ENCODE results near the gene HDAC9.

The HDAC9 gene

DNA sequence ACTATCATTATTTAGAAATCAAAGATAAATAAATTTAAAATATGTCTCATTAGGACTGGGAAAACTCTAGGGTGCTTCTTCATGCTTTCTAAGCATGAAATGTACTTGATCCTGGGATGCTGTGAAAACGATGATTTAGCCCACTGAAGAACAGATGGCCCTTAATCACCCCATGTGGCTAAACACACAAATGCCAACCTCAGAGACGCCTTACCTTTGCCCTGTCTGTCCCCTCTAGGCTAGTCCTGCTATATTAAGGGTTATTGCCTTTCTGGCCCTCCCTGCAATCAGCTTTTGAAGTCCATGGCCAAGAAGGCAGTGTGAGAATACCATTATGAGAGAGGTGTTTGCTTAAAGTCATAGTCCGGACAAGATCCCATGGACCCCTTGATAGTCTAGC, 404.7 kb downstream of the HDAC9 start:
- TF ChIP-seq FOXP2 (optimal IDR thresholded peaks at IDR 0.05; ENCODE audit: borderline replicate concordance, extremely low read depth, extremely low read length, insufficient read depth) (no peak), SIN3A (IDR thresholded peaks at IDR 0.05; ENCODE audit: borderline replicate concordance, insufficient read depth, low read length) (no peak), POLR2AphosphoS5 (IDR thresholded peaks at IDR 0.05; ENCODE audit: low read depth, low read length) (no peak), TAF1 (IDR thresholded peaks at IDR 0.05; ENCODE audit: borderline replicate concordance, insufficient read depth, low read length) (no peak)
- TF ChIP-seq, protein P1, sequence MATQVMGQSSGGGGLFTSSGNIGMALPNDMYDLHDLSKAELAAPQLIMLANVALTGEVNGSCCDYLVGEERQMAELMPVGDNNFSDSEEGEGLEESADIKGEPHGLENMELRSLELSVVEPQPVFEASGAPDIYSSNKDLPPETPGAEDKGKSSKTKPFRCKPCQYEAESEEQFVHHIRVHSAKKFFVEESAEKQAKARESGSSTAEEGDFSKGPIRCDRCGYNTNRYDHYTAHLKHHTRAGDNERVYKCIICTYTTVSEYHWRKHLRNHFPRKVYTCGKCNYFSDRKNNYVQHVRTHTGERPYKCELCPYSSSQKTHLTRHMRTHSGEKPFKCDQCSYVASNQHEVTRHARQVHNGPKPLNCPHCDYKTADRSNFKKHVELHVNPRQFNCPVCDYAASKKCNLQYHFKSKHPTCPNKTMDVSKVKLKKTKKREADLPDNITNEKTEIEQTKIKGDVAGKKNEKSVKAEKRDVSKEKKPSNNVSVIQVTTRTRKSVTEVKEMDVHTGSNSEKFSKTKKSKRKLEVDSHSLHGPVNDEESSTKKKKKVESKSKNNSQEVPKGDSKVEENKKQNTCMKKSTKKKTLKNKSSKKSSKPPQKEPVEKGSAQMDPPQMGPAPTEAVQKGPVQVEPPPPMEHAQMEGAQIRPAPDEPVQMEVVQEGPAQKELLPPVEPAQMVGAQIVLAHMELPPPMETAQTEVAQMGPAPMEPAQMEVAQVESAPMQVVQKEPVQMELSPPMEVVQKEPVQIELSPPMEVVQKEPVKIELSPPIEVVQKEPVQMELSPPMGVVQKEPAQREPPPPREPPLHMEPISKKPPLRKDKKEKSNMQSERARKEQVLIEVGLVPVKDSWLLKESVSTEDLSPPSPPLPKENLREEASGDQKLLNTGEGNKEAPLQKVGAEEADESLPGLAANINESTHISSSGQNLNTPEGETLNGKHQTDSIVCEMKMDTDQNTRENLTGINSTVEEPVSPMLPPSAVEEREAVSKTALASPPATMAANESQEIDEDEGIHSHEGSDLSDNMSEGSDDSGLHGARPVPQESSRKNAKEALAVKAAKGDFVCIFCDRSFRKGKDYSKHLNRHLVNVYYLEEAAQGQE (IDR thresholded peaks at IDR 0.05; ENCODE audit: insufficient read depth in 1 of 2, low read depth in 2 of 2, low read length in 2 of 2): no peak

GRCh38 chr7:18900803-18901202, 405.3 kb downstream of the HDAC9 start:
- TF ChIP-seq FOXP2 (optimal IDR thresholded peaks at IDR 0.05; ENCODE audit: borderline replicate concordance, extremely low read depth, extremely low read length, insufficient read depth) (no peak), POLR2AphosphoS5 (IDR thresholded peaks at IDR 0.05; ENCODE audit: low read depth, low read length) (no peak), SIN3A (IDR thresholded peaks at IDR 0.05; ENCODE audit: borderline replicate concordance, insufficient read depth, low read length) (no peak), TAF1 (IDR thresholded peaks at IDR 0.05; ENCODE audit: borderline replicate concordance, insufficient read depth, low read length) (no peak)
- TF ChIP-seq, protein P1 (IDR thresholded peaks at IDR 0.05; ENCODE audit: insufficient read depth in 1 of 2, low read depth in 2 of 2, low read length in 2 of 2): no peak

GRCh38 chr7:18901351-18901750, 405.8 kb downstream of the HDAC9 start:
- TF ChIP-seq FOXP2 (optimal IDR thresholded peaks at IDR 0.05; ENCODE audit: borderline replicate concordance, extremely low read depth, extremely low read length, insufficient read depth): no peak
- no peak for TF ChIP-seq SIN3A (IDR thresholded peaks at IDR 0.05; ENCODE audit: borderline replicate concordance, insufficient read depth, low read length)
- TF ChIP-seq, protein P1 (IDR thresholded peaks at IDR 0.05; ENCODE audit: insufficient read depth in 1 of 2, low read depth in 2 of 2, low read length in 2 of 2): no peak
- no peak for TF ChIP-seq POLR2AphosphoS5 (IDR thresholded peaks at IDR 0.05; ENCODE audit: low read depth, low read length)
- no peak for TF ChIP-seq TAF1 (IDR thresholded peaks at IDR 0.05; ENCODE audit: borderline replicate concordance, insufficient read depth, low read length)

GRCh38 chr7:18901982-18902421, 406.5 kb downstream of the HDAC9 start:
- TF ChIP-seq POLR2AphosphoS5 (IDR thresholded peaks at IDR 0.05; ENCODE audit: low read depth, low read length) (no peak), SIN3A (IDR thresholded peaks at IDR 0.05; ENCODE audit: borderline replicate concordance, insufficient read depth, low read length) (no peak), TAF1 (IDR thresholded peaks at IDR 0.05; ENCODE audit: borderline replicate concordance, insufficient read depth, low read length) (no peak), FOXP2 (optimal IDR thresholded peaks at IDR 0.05; ENCODE audit: borderline replicate concordance, extremely low read depth, extremely low read length, insufficient read depth) (no peak)
- TF ChIP-seq, protein P1 (IDR thresholded peaks at IDR 0.05; ENCODE audit: insufficient read depth in 1 of 2, low read depth in 2 of 2, low read length in 2 of 2): no peak

GRCh38 chr7:18902892-18903291, 407.3 kb downstream of the HDAC9 start:
- no peak for TF ChIP-seq SIN3A (IDR thresholded peaks at IDR 0.05; ENCODE audit: borderline replicate concordance, insufficient read depth, low read length)
- TF ChIP-seq, protein P1 (IDR thresholded peaks at IDR 0.05; ENCODE audit: insufficient read depth in 1 of 2, low read depth in 2 of 2, low read length in 2 of 2): no peak
- TF ChIP-seq TAF1 (IDR thresholded peaks at IDR 0.05; ENCODE audit: borderline replicate concordance, insufficient read depth, low read length): no peak
- TF ChIP-seq POLR2AphosphoS5 (IDR thresholded peaks at IDR 0.05; ENCODE audit: low read depth, low read length): no peak
- no peak for TF ChIP-seq FOXP2 (optimal IDR thresholded peaks at IDR 0.05; ENCODE audit: borderline replicate concordance, extremely low read depth, extremely low read length, insufficient read depth)

Measured in PFSK-1 (cell line).